Measurements from ENCODE around the gene DEFB115. TPM values are rescaled to one million over a fixed set of nuclear protein-coding genes. Genes with fewer than 3 reads are reported as not detected.

Gene DEFB115
- polyA plus RNA-seq, 4 donors = not detected

DNA sequence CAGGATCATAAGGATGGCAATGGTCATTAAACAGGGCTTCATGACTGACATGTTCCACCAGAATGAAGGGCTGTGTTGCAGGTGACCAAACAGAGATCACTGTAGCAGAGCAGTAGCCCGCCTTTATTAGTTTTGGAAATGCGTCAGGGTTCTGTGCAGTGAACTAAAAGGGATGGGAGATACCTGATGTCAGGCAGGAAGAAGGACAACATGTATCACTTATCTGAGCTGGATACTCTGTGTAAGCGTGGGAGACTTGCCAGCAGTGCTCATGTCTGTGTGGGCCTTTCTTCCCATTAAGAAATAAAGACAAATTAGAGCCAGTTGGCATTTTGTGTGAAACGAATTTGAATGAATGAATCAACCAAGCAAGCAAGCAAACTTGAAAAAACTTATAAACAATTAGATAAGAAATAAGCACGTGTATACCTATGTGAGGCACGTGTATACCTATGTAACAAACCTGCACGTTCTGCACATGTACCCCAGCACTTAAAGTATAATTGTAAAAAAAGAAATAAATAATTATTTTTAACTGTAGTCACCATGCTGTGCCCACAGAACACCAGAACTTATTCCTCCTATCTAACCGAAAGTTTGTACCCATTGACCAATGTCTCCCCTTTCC is 51.2 kb downstream of the DEFB115 start, which contains the start of gene DEFB116:
DEFB116 (minus strand) TSS at position 51 of the 628 bp plus-strand sequence; CDS start at position 51, 0 bp downstream.
- Histone ChIP-seq H3K4me1 (ENCODE audit: control insufficient read depth in 3 of 3, insufficient read depth in 2 of 3, low read depth in 1 of 3, low read length in 2 of 3) (no peaks in the 10 kb centered on the region), H3K27ac (ENCODE audit: low read depth in 1 of 3, low read length in 2 of 3) (no peak within 1 kb of the TSS), H3K27me3 (ENCODE audit: control insufficient read depth in 3 of 3, insufficient read depth in 3 of 3, low read length in 3 of 3) (no peaks in the 10 kb centered on the region), H3K36me3 (ENCODE audit: control insufficient read depth in 3 of 3, insufficient read depth in 2 of 3, low read depth in 1 of 3, low read length in 3 of 3) (no peaks in the 10 kb centered on the region), H3K9me3 (ENCODE audit: control insufficient read depth in 2 of 2, insufficient read depth in 1 of 2, low read depth in 1 of 2, low read length in 1 of 2) (peaks cover 2 to 3% of the 10 kb centered on the region in 2 donors), H3K4me3 (ENCODE audit: low read depth in 1 of 3, low read length in 3 of 3) (no peak within 1 kb of the TSS)
- FAIRE-seq (no peak), DNase-seq (no peak)
- WGBS, 3 donors = 47 to 49% (median 48%) methylated on average over 8 of the region's 8 CpGs

Other genes starting within 250 kb of the DEFB115 start
- gene DEFB116, start 50.9 kb downstream of the DEFB115 start, polyA plus RNA-seq = not detected
- not detected for gene DEFB118, start 110.9 kb downstream of the DEFB115 start, polyA plus RNA-seq
- under 1 TPM in 1 of 4 donors, not detected in 3; 0.42 TPM for gene DEFB119, start 132.9 kb downstream of the DEFB115 start, polyA plus RNA-seq
- not detected for gene DEFB121, start 148.6 kb downstream of the DEFB115 start, polyA plus RNA-seq
- gene DEFB123, start 183.0 kb downstream of the DEFB115 start, polyA plus RNA-seq = not detected
- under 1 TPM in 1 of 4 donors, not detected in 3; 0.18 TPM for gene DEFB124, start 217.5 kb downstream of the DEFB115 start, polyA plus RNA-seq
- 1 to 10 TPM in 1 of 4 donors, under 1 TPM in 2, not detected in 1; 0.81 to 1.8 (median 0.90) TPM for gene REM1, start 217.6 kb downstream of the DEFB115 start, polyA plus RNA-seq

Data from small intestine (tissue), 7 donors.